ENCODE results near the gene DIP2A.

- TF ChIP-seq CTCF (conservative IDR thresholded peaks at IDR 0.05) = no peak
- TF ChIP-seq ZFX (IDR thresholded peaks at IDR 0.05) = no peak
Measured at GRCh38 chr21:46557469-46557868, 98.8 kb downstream of the DIP2A start.

Data from C4-2B (cell line).